Measurements from ENCODE around the gene SFXN2.
"Not testable (repeated sequence)": the region's sequence is repeated elsewhere in the genome, so short reads cannot be mapped to it uniquely, and the experiment has no call there.

SFXN2 gene, protein sequence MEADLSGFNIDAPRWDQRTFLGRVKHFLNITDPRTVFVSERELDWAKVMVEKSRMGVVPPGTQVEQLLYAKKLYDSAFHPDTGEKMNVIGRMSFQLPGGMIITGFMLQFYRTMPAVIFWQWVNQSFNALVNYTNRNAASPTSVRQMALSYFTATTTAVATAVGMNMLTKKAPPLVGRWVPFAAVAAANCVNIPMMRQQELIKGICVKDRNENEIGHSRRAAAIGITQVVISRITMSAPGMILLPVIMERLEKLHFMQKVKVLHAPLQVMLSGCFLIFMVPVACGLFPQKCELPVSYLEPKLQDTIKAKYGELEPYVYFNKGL

DNA sequence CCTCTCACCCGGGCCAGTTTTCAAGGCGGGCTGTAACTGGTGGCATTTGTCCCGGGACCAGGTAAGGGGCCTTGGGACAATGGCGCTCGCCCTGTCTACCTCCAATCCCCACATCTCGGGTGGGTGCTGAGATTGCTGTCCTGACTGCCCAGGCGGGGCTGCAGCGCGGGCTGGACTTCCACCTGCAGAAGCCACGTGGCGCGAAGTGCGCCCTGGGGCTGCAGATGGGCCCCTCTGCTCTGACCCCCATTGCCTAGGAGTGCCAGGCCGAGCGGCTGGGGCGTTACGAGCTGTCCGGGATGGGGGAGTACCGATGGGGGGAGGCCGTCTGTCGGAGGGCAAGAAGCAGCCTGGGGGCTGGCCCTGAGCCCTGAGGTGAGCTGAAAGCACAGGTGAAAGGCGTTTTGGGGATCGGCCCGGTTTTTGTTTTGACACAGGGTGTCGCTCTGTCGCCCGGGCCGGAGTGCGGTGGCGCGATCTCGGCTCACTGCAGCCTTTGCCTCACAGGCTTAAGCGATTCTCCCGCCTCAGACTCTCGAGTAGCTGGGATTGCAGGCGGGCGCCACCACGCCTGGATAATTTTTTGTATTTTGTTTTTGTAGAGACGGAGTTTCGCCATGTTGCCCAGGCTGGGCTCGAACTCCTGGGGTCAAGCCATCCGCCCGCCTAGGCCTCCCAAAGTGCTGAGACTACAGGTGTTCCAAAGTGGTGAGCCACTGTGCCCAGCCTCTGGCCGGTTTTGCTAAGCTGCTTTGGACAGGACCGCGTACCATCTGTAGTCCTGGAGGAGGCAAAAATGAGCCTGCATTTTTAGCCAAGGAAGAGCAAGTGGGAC is at the start of gene SFXN2:
Gene SFXN2 (plus strand): TSS at position 16 of the 835 bp plus-strand sequence. CDS start 12,001 bp downstream, outside the sequence.
- DNase-seq (ENCODE audit: low read depth): peak; percentile 42

DNA sequence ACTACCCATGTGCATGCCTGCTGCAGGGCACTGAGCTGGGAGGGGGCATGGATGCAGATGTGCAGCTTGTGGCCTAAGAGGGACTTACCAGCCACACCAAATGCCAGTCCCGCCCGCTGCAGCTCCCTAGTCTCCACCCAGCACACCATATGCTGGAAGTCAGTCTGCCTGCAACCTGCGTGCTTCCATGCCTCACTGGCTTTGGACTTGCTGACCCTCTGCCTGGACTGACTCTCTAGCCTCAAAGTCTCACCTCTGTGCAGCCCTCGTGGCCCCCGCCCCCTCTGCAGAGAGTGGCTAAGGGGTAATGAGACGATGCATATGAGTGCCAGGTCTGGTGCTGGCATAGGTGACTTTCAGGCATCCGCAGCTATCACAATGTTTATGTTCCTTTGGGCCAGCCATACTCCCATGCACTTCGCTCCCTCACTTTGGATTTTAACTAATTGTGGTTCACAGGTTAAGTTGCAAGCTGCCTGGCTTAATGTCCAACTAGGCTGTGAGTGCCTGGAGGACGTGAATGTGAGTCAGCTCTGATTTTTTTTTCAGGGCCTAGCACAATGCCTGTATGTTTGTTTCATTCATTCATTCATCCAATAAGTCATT is 48.4 kb upstream of the SFXN2 start:
- DNase-seq (ENCODE audit: low read depth): no peak

DNA sequence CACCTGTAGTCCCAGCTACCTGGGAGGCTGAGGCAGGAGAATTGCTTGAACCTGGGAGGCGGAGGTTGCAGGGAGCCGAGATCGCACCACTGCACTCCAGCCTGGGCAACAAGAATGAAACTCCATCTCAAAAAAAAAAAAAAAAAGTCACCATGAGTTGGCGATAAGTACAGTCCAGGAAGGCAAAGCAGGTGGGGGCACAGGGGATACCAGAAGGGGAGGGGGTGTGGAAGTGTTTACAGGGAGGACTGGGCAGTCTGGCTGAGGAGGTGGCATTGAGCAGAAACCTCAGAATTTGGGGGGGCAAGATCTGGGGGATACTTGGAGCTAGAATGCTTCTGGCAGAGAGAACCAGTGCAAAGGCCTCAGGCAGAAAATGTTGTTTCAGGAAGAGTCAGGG is 47.0 kb upstream of the SFXN2 start:
- not testable (repeated sequence) for DNase-seq (ENCODE audit: low read depth)

DNA sequence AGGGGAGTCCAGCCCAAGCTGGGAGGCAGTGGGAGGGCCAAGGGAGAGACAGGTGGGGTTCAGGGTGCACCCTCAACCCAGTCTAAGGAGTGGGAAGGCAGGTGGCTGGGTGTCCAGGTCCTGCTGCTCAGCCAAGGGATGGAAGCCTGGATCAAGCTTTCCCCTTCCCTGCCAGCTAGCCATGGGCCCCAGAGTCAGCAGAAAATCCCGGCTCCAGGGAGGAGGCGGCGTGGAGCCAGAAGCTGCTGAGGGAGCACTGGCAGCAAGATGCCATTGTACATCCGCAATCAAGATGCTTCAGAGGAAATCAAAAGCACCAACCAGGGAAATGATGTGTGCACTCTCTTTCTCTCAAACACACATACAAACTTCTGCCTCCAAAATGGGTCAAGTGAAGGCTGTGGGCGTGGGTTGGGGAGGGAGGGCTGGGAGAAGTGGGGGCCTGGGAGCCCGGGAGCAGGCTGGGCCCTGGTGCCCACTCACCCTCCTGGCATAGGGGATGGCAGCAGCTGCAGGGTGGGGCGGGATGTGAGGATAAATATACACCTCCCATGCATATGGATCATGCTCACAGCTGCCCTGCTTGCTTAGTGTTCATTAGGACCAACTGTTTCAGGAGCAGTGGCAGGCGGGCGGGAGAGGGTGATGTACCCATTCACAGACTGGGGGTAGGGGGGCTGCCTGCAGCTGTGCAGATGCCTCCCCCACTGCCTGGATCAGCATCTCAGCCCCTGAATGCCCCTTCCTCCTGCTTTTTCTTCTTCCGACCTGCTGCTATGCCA is 45.9 kb upstream of the SFXN2 start:
- DNase-seq (ENCODE audit: low read depth): no peak

DNA sequence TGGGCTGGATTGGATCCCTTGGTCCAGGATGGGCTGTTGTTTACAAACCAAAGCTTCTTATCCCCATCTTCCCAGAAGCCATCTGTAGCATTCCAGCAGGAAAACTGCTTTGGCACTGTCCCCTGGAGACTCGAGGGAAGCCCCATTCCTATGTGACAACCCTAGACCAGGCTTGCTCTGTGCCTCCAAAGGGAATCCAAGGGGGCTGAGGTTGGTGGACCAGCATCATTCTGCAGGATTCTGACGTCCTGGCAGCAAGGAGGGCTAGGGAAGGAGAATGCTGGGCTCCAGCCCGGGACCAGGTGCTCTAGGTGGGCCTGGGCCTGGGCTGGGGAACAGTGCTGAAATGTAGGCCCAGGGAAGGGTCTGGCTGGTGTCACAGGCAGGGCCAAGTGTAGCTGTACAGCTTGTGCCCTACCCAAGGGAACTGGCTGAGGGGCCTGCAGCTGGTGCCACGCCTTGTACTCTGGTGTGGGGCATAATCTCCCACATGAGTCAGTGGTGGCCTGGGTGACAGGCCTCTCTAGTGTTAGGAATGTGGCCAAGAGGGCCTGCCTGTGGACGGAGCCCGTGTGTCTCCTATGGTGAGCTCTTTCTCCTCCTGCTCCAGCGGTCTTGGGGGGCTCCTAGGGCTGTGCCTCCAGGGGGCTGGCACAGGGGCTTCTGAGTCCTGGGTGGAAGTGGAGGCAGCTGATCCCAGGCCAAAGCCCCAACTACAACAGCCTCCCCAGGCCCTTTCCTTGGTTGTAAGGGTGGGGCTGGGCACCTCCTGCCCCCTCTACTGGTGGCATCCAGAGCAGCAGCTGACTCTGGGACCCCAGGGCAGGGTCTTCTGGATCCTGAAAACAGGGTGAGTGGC is 45.0 kb upstream of the SFXN2 start:
- DNase-seq (ENCODE audit: low read depth): no peak

DNA sequence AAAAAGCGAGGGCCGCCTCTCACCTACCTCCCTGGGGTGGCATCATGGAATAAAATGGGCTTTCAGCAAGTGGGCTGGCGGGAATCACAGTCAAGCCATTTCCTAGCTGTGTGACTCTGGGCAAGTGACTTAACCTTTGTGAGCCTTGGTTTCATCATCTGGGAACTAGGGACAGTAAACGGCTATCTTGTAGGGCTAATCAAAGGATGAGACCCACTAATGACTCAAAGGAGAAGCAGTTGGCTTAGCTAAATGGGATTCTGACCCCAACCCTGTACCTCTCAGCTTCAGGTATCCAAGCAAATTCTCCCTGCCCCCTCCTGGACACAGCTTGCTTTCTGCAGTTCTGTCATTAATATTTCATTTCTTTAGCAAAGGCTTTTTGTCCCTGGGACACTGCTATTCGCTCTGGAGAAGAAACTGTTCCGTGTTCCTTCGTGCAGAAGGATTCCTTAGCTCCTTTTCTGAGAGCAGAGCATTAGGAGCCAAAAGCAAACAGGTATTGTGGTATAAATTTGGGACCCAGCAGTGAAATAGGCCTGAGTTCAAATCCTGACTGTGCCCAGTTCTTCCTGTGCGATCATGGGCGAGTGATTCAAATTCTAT is 44.3 kb upstream of the SFXN2 start:
- no peak for DNase-seq (ENCODE audit: low read depth)

DNA sequence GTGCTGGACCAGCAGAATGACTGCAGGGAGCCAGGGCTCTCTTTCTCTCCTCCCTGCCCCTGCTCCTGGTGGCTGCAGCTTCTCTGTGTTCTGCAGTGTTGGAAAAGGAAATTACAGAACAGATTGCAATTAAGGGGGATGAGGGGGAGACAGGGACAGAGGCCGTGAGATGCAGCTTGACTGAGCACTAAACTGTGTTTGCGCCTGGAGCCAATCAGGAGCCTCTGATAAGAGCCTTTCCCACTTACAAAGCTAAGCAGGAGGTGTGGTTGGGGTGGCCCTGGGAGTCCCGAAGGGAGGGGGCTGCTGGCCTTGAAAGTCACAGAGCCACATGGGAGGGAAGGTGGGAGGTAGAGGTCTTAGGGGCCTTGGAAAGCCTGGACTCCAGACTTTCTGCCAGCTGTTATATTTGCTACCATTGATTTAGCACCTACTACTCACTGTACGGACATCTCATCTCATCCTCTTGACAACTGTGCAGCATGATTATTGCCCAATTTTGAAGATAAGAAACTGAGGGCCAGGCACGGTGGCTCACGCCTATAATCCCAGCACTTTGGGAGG is 43.5 kb upstream of the SFXN2 start:
- no peak for DNase-seq (ENCODE audit: low read depth)

DNA sequence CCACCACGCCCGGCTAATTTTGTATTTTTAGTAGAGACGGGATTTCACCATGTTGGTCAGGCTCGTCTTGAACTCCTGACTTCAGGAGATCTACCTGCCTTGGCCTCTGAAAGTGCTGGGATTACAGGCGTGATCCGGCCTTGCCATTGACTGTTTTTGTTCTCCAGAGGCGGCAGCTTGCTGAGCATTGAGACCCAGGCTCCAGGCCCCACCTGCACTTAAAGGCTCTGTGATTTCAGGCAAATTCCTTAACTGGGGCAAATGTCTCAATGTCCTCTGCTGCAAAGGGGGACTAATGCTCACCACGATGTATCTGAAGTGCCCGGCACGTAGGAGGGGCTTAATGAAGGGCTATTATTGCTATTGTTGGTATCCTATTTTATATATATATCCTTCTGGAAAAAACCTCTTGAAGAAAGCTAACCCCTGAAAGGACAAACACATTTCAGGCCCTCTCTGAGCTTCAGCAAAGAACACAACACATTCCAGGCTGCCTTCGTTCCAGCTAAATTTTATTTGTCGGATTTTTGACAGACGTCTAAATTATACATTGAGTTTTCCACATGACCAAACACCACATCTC is 41.1 kb upstream of the SFXN2 start:
- DNase-seq (ENCODE audit: low read depth): no peak

DNA sequence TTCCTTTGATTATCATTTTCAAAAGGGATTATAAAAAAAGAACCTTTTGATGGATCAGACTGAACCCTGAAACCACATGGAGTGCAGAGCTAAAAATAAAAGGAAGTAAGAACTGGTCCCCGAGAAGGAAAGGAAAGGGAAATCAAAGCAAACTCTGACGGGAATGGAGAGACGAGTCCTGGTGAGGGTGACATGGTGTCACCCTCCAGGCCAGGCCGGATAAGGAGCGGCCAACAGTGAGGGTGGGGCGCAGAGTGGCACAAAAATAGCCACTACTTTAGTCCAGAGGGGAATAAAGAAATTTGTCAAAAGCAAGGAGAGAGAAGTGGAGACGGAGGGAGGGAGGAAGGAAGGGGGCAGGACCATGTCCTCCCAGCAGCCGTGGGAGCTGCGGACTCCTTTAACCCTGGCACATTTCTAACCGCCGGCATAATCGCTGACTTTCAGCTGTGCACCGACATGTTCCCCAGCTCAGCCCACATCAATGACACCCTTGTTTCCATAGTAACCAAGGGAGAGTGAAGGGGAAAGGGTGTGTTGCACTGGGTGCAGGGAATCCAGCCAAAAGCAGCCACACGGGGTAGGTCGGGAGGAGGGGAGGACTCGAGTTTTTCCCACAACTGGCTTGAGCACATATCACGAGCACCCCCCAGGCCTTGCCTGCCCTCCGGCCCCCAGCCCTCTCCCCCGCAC is 40.5 kb upstream of the SFXN2 start:
- DNase-seq (ENCODE audit: low read depth): peak; percentile 37

DNA sequence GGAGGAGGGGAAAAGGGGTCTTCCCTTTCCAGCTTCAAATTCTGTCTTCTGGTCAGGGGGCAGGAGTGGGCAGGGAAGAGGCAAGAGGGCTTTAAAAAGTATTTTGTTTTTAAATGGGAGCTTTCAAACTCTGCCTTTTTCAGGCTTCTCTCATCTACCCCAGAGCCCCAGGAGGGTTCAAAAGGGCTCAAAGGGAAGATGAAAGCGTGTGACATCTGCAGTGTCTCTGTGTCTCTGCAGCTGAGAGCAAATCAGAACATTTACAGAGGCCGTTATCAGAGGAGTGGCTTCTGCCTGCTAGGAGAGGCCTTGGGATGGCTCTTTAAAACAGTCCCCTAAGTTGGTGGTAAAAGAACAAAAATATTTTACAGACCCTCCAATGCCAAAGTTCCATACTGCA is 39.9 kb upstream of the SFXN2 start:
- no peak for DNase-seq (ENCODE audit: low read depth)

DNA sequence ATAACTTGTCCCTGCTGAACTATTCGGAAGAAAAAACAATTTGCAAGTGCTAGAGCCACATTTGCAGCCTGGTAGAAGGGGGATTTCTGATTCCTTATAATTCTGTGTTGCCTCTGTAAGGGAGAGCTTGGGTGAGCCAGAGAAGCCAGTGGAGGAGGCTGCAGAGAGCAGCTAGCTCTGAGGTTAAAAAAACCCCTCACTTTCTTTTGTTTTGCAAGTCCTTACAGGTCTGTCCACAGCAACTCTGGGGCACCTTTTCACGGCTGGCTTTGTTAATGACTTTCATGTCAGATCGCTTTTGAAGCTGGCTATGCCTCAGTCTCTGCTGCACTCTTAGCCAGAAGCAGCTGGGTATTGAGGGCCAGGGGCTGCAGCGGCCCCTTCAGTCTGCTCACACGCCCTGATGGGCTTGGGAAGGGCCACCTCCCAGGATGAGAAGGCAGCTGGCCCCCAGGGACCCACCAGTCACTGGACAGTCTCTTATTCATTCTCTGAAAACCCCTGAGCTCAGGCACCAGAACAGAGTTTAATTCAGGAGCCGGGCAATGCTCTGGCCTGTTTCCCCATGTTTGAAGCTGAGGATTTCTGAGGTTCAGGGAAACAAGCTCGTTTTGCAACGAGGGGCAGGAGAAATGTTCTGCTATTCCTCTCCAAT is 39.3 kb upstream of the SFXN2 start:
- no peak for DNase-seq (ENCODE audit: low read depth)

DNA sequence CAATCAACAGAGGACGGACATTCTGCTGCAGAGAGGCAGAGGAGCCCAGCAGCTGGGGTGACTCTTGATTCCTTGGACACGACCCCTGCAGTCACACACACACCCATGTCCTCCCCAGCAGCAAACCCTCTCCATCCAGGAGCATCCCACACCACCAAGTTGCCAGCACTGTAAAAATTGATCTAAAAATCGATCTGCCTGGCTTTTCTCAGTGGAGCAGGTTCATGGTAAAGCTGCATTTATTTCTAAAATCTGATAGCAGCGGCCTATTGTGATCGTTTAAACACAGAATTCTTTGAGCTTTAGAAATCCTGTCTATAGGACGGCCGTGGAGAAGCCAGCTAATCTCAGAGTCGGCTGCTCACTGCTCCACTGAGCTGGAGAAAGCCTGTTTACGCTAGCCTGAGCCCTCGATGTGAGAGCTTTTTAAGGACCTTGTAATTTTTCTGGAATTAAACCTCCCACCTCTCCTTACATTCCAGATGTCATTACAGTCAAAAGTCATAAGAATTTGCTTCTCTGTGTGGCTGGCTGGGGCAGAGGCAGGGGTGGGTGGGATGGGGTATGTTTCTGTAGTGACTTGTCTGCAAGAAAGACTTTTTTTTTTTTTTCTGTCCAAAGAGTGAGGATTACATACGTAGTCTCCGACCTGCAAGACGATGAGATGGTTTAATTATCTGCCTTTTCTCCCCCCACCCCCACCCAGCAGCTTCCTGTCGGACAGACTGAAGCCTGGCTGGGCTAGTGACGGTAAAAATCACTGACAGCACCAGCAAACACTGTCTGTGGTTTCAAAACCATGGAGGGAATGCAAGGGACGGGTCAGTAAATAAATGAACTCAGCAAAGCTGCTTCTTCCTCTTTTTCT is 38.5 kb upstream of the SFXN2 start:
- no peak for DNase-seq (ENCODE audit: low read depth)

DNA sequence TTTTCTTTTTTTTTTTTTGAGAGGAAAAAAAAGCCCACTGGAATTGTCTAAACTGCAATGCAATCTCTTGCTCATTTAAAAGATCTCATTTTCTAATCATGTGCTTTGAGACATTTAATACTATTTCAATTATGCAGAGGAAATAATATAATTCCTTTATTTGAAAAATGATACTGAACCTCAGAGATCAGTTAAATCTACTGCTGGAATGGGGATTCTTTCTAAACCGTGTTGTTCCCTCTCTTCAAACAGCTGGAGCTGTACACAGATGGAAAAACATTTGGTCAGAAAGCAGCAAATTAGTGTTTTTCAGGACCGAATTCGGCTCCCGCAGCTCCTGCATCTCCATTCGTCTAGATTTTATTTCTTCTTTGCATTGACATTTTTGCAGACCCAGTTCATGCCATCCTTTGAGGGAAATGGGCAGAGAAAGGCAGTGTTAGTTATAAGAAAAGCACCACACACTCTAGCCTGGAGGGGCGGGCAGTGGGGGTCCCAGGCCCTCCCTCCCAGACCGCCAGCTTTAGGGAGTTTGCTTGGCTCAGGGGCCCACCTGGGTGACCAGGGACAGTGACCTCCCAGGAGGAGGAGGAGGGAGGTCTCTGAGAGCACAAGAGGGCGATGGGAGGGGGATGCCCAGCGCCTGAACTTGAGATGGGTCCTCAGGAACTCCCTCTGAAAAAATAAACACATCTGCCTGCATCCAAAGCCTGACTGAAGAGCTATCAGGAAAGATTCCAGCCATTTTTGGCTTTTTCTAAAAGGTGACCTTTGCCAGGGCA is 37.7 kb upstream of the SFXN2 start:
- no peak for DNase-seq (ENCODE audit: low read depth)

DNA sequence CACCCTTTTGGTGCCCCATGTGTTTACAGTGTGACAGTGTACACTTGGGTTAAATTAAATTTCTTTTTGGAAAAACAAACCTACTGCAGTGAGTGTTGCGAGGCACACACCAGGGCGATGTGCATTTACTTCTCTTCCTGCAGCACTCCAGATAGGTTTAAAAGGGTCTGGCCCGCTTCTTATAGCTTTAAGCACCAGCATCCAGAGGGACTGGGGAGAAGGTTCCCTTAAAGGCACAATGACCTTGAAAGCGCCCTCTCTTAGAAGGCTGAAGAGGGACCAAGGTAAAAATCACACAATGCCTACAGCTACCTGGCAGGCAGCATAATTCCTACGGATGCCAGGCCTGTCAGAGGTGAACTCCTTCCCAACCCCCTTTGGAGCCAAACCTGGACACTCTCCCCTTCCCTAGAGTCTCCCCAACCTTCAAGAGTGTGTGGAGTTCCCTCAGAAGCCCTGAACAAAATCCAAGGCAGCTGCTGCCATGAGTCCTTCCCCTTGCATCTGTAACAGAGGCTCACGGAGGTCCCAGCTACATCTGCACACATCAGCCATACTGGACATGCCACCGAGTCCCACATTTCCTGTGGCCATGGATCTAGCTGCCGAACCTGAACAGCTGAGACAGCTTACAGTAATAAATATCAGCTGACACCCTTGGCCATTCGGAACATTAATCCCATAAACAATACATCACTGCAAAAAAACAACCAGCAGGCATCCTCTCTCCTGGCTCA is 36.9 kb upstream of the SFXN2 start:
- DNase-seq (ENCODE audit: low read depth): no peak

DNA sequence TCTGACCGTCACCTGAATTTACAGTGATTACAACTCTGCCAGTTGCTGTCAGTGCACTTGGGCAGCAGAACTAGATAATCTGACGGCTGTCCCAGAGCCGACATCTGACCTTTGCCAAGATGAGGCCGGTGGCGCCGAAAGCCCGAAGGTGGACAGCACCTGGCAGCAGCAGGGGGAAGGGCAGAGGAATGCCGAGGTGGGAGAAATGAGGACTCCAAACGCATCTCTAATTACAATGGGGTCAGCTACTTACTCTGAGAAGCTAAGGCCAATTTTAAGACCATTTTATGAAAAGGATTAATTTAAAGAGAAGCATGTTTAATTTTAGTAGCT is 36.4 kb upstream of the SFXN2 start:
- no peak for DNase-seq (ENCODE audit: low read depth)

DNA sequence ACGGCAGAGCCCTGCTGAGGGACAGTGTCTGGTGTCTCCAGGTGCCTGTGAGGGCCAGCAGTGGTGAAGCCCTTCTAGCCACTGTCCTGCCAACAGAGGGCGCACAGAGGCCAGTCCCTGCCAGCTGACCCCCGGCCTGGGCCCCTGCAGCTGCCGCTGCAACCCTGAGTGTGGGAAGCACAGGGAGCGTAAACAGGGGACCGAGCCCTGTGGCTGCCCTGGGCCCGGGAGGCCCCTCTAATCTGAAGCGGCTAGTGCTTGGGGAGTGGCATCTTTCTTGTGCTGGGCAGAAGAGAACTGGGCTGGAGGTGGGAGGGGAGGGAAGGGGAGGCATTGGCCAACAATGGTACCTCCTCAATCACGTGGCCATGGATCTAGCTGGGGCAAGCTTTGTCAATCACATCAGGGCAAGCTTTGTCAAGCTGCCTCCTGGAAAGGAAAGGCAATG is 35.6 kb upstream of the SFXN2 start:
- no peak for DNase-seq (ENCODE audit: low read depth)

DNA sequence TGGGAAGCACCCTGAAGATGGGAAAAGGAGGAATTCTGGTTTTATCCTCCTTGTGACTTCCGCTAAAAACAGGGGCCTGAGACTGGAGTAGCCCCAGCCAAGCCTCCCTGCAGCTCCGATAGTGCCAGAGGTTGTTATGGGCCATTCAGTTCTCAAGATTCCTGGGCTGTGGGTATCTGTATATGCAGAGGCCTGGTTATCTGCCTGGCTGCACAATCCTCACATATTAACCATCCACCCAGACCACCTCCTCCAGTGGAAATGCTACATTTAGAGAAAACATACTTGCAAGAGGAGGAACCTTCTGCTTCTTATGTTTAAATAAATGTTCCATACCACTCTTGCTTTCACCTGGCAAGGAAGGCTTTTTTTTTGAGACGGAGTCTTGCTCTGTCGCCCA is 34.8 kb upstream of the SFXN2 start:
- DNase-seq (ENCODE audit: low read depth): no peak

All from activated T-cell treated with anti-CD3 and anti-CD28 coated beads for 48 hours (primary cell).